Type B pancreatic cell (in vitro differentiated cells): ENCODE data around the gene CCT5. TPM values are rescaled to one million over a fixed set of nuclear protein-coding genes. Genes with fewer than 3 reads are reported as not detected.

Experiments
- DNase-seq: peaks from one replicate; pipeline ENCODE4 v3.0.0; 2021; ENCODE audit warnings: mixed read lengths; ENCODE audit not compliant: unreplicated experiment; ENCODE audit errors: extremely low spot score
- H3K27ac Mint-ChIP-seq: 2 replicates; pipeline ENCODE4 v1.8.0; 2021; ENCODE audit warnings: mild to moderate bottlenecking, mixed read lengths
- H3K27me3 Mint-ChIP-seq: 2 replicates; pipeline ENCODE4 v1.8.0; 2021; ENCODE audit warnings: mixed read lengths
- H3K36me3 Mint-ChIP-seq: 2 replicates; pipeline ENCODE4 v1.8.0; 2021; ENCODE audit warnings: mixed read lengths
- H3K4me1 Mint-ChIP-seq: one replicate; pipeline ENCODE4 v1.8.0; 2021; ENCODE audit warnings: mixed read lengths; ENCODE audit not compliant: unreplicated experiment
- H3K4me3 Mint-ChIP-seq: 2 replicates; pipeline ENCODE4 v1.8.0; 2021; ENCODE audit warnings: mild to moderate bottlenecking, mixed read lengths
- H3K9me3 Mint-ChIP-seq: 2 replicates; pipeline ENCODE4 v1.8.0; 2021; ENCODE audit warnings: mixed read lengths
- CTCF ChIP-seq: fragments of 200-600 bp; sonication (generic); conservative IDR thresholded peaks from 2 replicates; pipeline ENCODE4 v1.5.0; 2021; ENCODE audit warnings: antibody characterized with exemption, mild to moderate bottlenecking
- total RNA-seq: library from RNA; stranded (reverse); gene quantifications from 2 replicates; pipeline ENCODE4 v1.2.1, GENCODE V29; 2021; ENCODE audit warnings: low replicate concordance

The CCT5 gene
- total RNA-seq, 1 donor from 2014 or later, result 255 TPM

- peaks cover 36% of the 10 kb centered on the region for H3K36me3 Mint-ChIP-seq
- no peaks in the 10 kb centered on the region for H3K9me3 Mint-ChIP-seq
- no peak for TF ChIP-seq CTCF
- H3K27ac Mint-ChIP-seq, result no peak overlapping the region
- no peak for DNase-seq
- no peak overlapping the region for H3K4me3 Mint-ChIP-seq
- no peaks in the 10 kb centered on the region for H3K27me3 Mint-ChIP-seq
- H3K4me1 Mint-ChIP-seq, result no peaks in the 10 kb centered on the region
Observed at GRCh38 chr5:10264604-10265003, 14.5 kb downstream of the CCT5 start.

- Mint-ChIP-seq H3K9me3 (no peaks in the 10 kb centered on the region), H3K36me3 (peaks cover 31% of the 10 kb centered on the region), H3K27me3 (no peaks in the 10 kb centered on the region), H3K4me1 (no peaks in the 10 kb centered on the region), H3K4me3 (no peak overlapping the region), H3K27ac (no peak overlapping the region)
- DNase-seq, result no peak
- no peak for TF ChIP-seq CTCF
Observed at GRCh38 chr5:10265245-10266109, 15.4 kb downstream of the CCT5 start.

- H3K27ac Mint-ChIP-seq, result no peak overlapping the region
- H3K4me1 Mint-ChIP-seq, result no peaks in the 10 kb centered on the region
- DNase-seq, result no peak
- H3K9me3 Mint-ChIP-seq, result no peaks in the 10 kb centered on the region
- no peak for TF ChIP-seq CTCF
- no peaks in the 10 kb centered on the region for H3K27me3 Mint-ChIP-seq
- no peak overlapping the region for H3K4me3 Mint-ChIP-seq
- peaks cover 25% of the 10 kb centered on the region for H3K36me3 Mint-ChIP-seq
Observed at GRCh38 chr5:10266137-10266536, 16.1 kb downstream of the CCT5 start.

GRCh38 chr5:10266839-10267238 is 16.8 kb downstream of the CCT5 start:
- DNase-seq, result no peak
- no peak for TF ChIP-seq CTCF
- Mint-ChIP-seq H3K36me3 (peaks cover 28% of the 10 kb centered on the region), H3K4me1 (no peaks in the 10 kb centered on the region), H3K9me3 (no peaks in the 10 kb centered on the region), H3K27me3 (no peaks in the 10 kb centered on the region), H3K4me3 (no peak overlapping the region), H3K27ac (no peak overlapping the region)

- no peak overlapping the region for H3K27ac Mint-ChIP-seq
- TF ChIP-seq CTCF, result no peak
- peaks cover 4% of the 10 kb centered on the region for H3K9me3 Mint-ChIP-seq
- peaks cover 18% of the 10 kb centered on the region for H3K36me3 Mint-ChIP-seq
- H3K27me3 Mint-ChIP-seq, result no peaks in the 10 kb centered on the region
- H3K4me3 Mint-ChIP-seq, result no peak overlapping the region
- no peaks in the 10 kb centered on the region for H3K4me1 Mint-ChIP-seq
- no peak for DNase-seq
Observed at GRCh38 chr5:10268100-10268499, 18.0 kb downstream of the CCT5 start.
